ENCODE data around the gene RNF19B. TPM values are rescaled to one million over a fixed set of nuclear protein-coding genes. Genes with fewer than 3 reads are reported as not detected.

Gene RNF19B
- polyA plus RNA-seq, 1 donor = 31.3 TPM

DNA sequence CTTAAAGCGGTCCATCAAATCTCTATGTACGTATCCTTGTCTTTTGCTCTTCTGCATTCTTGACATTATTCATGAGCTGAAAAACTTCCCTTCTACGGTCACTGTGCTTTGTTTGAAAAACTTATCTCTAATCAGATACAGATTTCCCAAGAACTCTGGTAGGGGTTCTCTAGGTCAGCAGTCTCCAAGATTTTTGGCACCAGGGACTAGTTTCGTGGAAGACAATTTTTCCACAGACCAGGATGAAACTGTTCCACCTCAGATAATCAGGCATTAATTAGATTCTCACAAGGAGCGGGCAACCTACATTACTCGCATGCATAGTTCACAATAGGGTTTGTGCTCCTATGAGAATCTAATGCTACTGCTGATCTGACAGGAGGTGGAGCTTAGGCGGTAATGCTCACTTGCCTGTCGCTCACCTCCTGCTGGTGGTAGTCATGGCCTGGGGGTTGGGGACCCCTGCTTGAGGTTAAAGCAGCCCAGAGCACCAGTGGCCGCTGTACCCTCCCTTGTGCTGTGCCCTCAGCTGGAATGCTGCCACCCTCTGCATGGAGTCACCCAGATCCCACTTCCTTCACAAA lies 41.3 kb upstream of the RNF19B start:
- no CpG with 5 or more reads among the region's 9 CpGs for WGBS (ENCODE audit: insufficient coverage, low lambda C conversion rate)
- H3K36me3 ChIP-seq (ENCODE audit: control insufficient read depth, insufficient read depth, low read length) = peaks cover 22% of the 10 kb centered on the region
- H3K4me1 ChIP-seq (ENCODE audit: control insufficient read depth, insufficient read depth, low read length) = peaks cover 11% of the 10 kb centered on the region
- no peaks in the 10 kb centered on the region for H3K27me3 ChIP-seq (ENCODE audit: control insufficient read depth, insufficient read depth, low read length)
- no peak overlapping the region for H3K27ac ChIP-seq (ENCODE audit: low read length)
- DNase-seq = no peak
- no peak overlapping the region for H3K4me3 ChIP-seq (ENCODE audit: low read length)
- H3K9me3 ChIP-seq (ENCODE audit: control insufficient read depth, low read depth, low read length) = no peaks in the 10 kb centered on the region

- no peak for DNase-seq
- no peak overlapping the region for H3K4me3 ChIP-seq (ENCODE audit: low read length)
- no peak overlapping the region for H3K27ac ChIP-seq (ENCODE audit: low read length)
- peaks cover 18% of the 10 kb centered on the region for H3K36me3 ChIP-seq (ENCODE audit: control insufficient read depth, insufficient read depth, low read length)
- no CpG with 5 or more reads among the region's 2 CpGs for WGBS (ENCODE audit: insufficient coverage, low lambda C conversion rate)
- no peaks in the 10 kb centered on the region for H3K9me3 ChIP-seq (ENCODE audit: control insufficient read depth, low read depth, low read length)
- H3K27me3 ChIP-seq (ENCODE audit: control insufficient read depth, insufficient read depth, low read length) = no peaks in the 10 kb centered on the region
- peaks cover 11% of the 10 kb centered on the region for H3K4me1 ChIP-seq (ENCODE audit: control insufficient read depth, insufficient read depth, low read length)
Observed at GRCh38 chr1:33005117-33005837, 40.7 kb upstream of the RNF19B start.

- peaks cover 11% of the 10 kb centered on the region for H3K4me1 ChIP-seq (ENCODE audit: control insufficient read depth, insufficient read depth, low read length)
- H3K36me3 ChIP-seq (ENCODE audit: control insufficient read depth, insufficient read depth, low read length) = peaks cover 17% of the 10 kb centered on the region
- no peak for DNase-seq
- H3K4me3 ChIP-seq (ENCODE audit: low read length) = no peak overlapping the region
- H3K9me3 ChIP-seq (ENCODE audit: control insufficient read depth, low read depth, low read length) = no peaks in the 10 kb centered on the region
- no peaks in the 10 kb centered on the region for H3K27me3 ChIP-seq (ENCODE audit: control insufficient read depth, insufficient read depth, low read length)
- no CpG with 5 or more reads among the region's 2 CpGs for WGBS (ENCODE audit: insufficient coverage, low lambda C conversion rate)
- no peak overlapping the region for H3K27ac ChIP-seq (ENCODE audit: low read length)
Observed at GRCh38 chr1:33004613-33005012, 40.0 kb upstream of the RNF19B start.

GRCh38 chr1:33003657-33004056 lies 39.0 kb upstream of the RNF19B start:
- H3K27me3 ChIP-seq (ENCODE audit: control insufficient read depth, insufficient read depth, low read length) = no peaks in the 10 kb centered on the region
- no peak overlapping the region for H3K4me3 ChIP-seq (ENCODE audit: low read length)
- H3K9me3 ChIP-seq (ENCODE audit: control insufficient read depth, low read depth, low read length) = no peaks in the 10 kb centered on the region
- peaks cover 8% of the 10 kb centered on the region for H3K36me3 ChIP-seq (ENCODE audit: control insufficient read depth, insufficient read depth, low read length)
- no CpG with 5 or more reads among the region's 4 CpGs for WGBS (ENCODE audit: insufficient coverage, low lambda C conversion rate)
- H3K4me1 ChIP-seq (ENCODE audit: control insufficient read depth, insufficient read depth, low read length) = peaks cover 11% of the 10 kb centered on the region
- H3K27ac ChIP-seq (ENCODE audit: low read length) = no peak overlapping the region
- DNase-seq = no peak

DNA sequence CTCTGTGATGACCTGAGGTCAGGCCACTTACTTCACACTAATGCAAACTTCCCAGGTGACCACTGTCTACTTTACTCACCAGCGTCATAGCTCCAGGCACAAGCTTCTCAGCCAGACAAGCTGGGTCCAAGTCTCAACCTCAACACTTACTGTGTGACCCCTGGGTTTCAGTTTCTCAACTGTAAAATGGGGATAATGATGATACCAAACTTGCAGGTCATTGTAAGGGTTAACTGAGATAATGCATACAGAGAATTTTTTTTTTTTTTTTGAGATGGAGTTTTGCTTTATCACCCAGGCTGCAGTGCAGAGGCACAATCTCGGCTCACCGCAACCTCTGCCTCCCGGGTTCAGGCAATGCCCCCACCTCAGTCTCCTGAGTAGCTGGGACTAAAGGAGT lies 37.4 kb upstream of the RNF19B start:
- H3K27ac ChIP-seq (ENCODE audit: low read length) = no peak overlapping the region
- H3K9me3 ChIP-seq (ENCODE audit: control insufficient read depth, low read depth, low read length) = no peaks in the 10 kb centered on the region
- WGBS (ENCODE audit: insufficient coverage, low lambda C conversion rate) = no CpG with 5 or more reads among the region's 4 CpGs
- no peaks in the 10 kb centered on the region for H3K27me3 ChIP-seq (ENCODE audit: control insufficient read depth, insufficient read depth, low read length)
- H3K36me3 ChIP-seq (ENCODE audit: control insufficient read depth, insufficient read depth, low read length) = no peaks in the 10 kb centered on the region
- no peak for DNase-seq
- peaks cover 15% of the 10 kb centered on the region for H3K4me1 ChIP-seq (ENCODE audit: control insufficient read depth, insufficient read depth, low read length)
- no peak overlapping the region for H3K4me3 ChIP-seq (ENCODE audit: low read length)

- H3K4me1 ChIP-seq (ENCODE audit: control insufficient read depth, insufficient read depth, low read length) = peaks cover 14% of the 10 kb centered on the region
- H3K27ac ChIP-seq (ENCODE audit: low read length) = no peak overlapping the region
- H3K36me3 ChIP-seq (ENCODE audit: control insufficient read depth, insufficient read depth, low read length) = no peaks in the 10 kb centered on the region
- DNase-seq = no peak
- H3K9me3 ChIP-seq (ENCODE audit: control insufficient read depth, low read depth, low read length) = no peaks in the 10 kb centered on the region
- no peak overlapping the region for H3K4me3 ChIP-seq (ENCODE audit: low read length)
- no peaks in the 10 kb centered on the region for H3K27me3 ChIP-seq (ENCODE audit: control insufficient read depth, insufficient read depth, low read length)
- WGBS (ENCODE audit: insufficient coverage, low lambda C conversion rate) = no CpG with 5 or more reads among the region's 2 CpGs
Observed at GRCh38 chr1:33001282-33001681, 36.7 kb upstream of the RNF19B start.

- H3K9me3 ChIP-seq (ENCODE audit: control insufficient read depth, low read depth, low read length) = no peaks in the 10 kb centered on the region
- no peak overlapping the region for H3K4me3 ChIP-seq (ENCODE audit: low read length)
- WGBS (ENCODE audit: insufficient coverage, low lambda C conversion rate) = 80% methylated on average over 1 of the region's 4 CpGs
- H3K36me3 ChIP-seq (ENCODE audit: control insufficient read depth, insufficient read depth, low read length) = no peaks in the 10 kb centered on the region
- no peaks in the 10 kb centered on the region for H3K27me3 ChIP-seq (ENCODE audit: control insufficient read depth, insufficient read depth, low read length)
- H3K4me1 ChIP-seq (ENCODE audit: control insufficient read depth, insufficient read depth, low read length) = peaks cover 13% of the 10 kb centered on the region
- no peak overlapping the region for H3K27ac ChIP-seq (ENCODE audit: low read length)
- no peak for DNase-seq
Observed at GRCh38 chr1:33000427-33001026, 35.9 kb upstream of the RNF19B start.

GRCh38 chr1:32998997-32999396 lies 34.4 kb upstream of the RNF19B start:
- peaks cover 8% of the 10 kb centered on the region for H3K4me1 ChIP-seq (ENCODE audit: control insufficient read depth, insufficient read depth, low read length)
- no peak overlapping the region for H3K27ac ChIP-seq (ENCODE audit: low read length)
- no peaks in the 10 kb centered on the region for H3K27me3 ChIP-seq (ENCODE audit: control insufficient read depth, insufficient read depth, low read length)

DNA sequence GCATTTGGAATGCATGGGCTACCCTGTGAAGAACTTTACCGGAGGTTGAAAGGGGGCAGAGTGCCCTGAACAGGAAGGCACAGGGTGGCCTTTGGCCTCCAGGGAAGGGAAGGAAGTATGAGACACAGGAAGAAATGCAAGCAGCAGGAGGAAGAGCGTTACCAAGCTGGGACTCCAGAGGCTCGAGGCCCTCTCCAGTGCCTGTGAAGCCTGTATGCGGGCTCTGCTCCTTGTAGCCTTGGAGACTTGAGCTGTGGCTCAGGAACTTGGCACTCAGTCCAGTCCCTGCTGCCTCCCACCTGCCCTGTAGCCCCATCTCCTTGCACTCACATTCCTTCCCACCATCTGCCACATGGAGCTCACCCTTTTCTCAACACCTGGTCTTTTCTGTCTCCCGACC lies 33.5 kb upstream of the RNF19B start:
- H3K36me3 ChIP-seq (ENCODE audit: control insufficient read depth, insufficient read depth, low read length) = no peaks in the 10 kb centered on the region
- H3K27ac ChIP-seq (ENCODE audit: low read length) = no peak overlapping the region
- H3K4me3 ChIP-seq (ENCODE audit: low read length) = no peak overlapping the region
- no peaks in the 10 kb centered on the region for H3K9me3 ChIP-seq (ENCODE audit: control insufficient read depth, low read depth, low read length)
- WGBS (ENCODE audit: insufficient coverage, low lambda C conversion rate) = no CpG with 5 or more reads among the region's 5 CpGs
- H3K27me3 ChIP-seq (ENCODE audit: control insufficient read depth, insufficient read depth, low read length) = no peaks in the 10 kb centered on the region
- DNase-seq = no peak
- H3K4me1 ChIP-seq (ENCODE audit: control insufficient read depth, insufficient read depth, low read length) = peaks cover 6% of the 10 kb centered on the region

More at GRCh38 chr1:32998997-32999396, 34.4 kb upstream of the RNF19B start:
- no CpG with 5 or more reads among the region's 4 CpGs for WGBS (ENCODE audit: insufficient coverage, low lambda C conversion rate)
- H3K9me3 ChIP-seq (ENCODE audit: control insufficient read depth, low read depth, low read length) = no peaks in the 10 kb centered on the region
- no peak for DNase-seq
- H3K36me3 ChIP-seq (ENCODE audit: control insufficient read depth, insufficient read depth, low read length) = no peaks in the 10 kb centered on the region
- H3K4me3 ChIP-seq (ENCODE audit: low read length) = no peak overlapping the region

DNA sequence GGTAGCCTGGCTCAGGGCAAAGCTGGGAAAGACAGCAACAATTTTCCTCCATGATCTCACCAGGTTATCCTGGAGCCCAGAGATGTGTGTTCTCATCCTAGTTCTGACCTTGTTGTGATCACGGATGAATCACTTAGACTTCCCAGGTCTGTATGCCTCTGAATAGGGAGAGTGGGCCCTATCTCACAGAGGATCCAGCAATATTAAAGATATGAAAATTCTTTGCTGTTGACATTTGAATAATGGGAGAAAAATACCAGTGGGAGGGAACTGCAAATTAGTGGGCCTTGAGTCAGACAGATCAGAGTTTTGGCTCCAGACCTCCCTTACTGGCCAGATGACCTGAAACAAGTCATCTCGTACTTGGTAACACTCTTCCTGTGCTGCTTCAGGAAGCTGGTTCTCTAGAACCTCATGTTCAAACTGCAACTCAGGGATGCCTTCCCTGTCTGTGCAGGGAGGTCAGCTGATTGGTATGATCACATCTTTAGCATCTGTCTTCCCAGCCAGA lies 32.8 kb upstream of the RNF19B start:
- no peaks in the 10 kb centered on the region for H3K27me3 ChIP-seq (ENCODE audit: control insufficient read depth, insufficient read depth, low read length)
- H3K4me3 ChIP-seq (ENCODE audit: low read length) = no peak overlapping the region
- no peak for DNase-seq
- no peak overlapping the region for H3K27ac ChIP-seq (ENCODE audit: low read length)
- H3K36me3 ChIP-seq (ENCODE audit: control insufficient read depth, insufficient read depth, low read length) = no peaks in the 10 kb centered on the region
- no peaks in the 10 kb centered on the region for H3K9me3 ChIP-seq (ENCODE audit: control insufficient read depth, low read depth, low read length)
- H3K4me1 ChIP-seq (ENCODE audit: control insufficient read depth, insufficient read depth, low read length) = peaks cover 12% of the 10 kb centered on the region
- no CpG with 5 or more reads among the region's 2 CpGs for WGBS (ENCODE audit: insufficient coverage, low lambda C conversion rate)
